Stimulated activated CD4-positive, alpha-beta T cell treated with anti-CD3 and anti-CD28 coated beads, Interleukin-12 subunit alpha, Interleukin-12 subunit beta, amount 100 ng/mL, for 4 hours (primary cell): ENCODE results near the gene IL1R1.

ENCODE experiments used
- DNase-seq: peaks from one replicate; pipeline ENCODE4 v3.0.0-alpha.2; 2020

IL1R1 gene

DNA sequence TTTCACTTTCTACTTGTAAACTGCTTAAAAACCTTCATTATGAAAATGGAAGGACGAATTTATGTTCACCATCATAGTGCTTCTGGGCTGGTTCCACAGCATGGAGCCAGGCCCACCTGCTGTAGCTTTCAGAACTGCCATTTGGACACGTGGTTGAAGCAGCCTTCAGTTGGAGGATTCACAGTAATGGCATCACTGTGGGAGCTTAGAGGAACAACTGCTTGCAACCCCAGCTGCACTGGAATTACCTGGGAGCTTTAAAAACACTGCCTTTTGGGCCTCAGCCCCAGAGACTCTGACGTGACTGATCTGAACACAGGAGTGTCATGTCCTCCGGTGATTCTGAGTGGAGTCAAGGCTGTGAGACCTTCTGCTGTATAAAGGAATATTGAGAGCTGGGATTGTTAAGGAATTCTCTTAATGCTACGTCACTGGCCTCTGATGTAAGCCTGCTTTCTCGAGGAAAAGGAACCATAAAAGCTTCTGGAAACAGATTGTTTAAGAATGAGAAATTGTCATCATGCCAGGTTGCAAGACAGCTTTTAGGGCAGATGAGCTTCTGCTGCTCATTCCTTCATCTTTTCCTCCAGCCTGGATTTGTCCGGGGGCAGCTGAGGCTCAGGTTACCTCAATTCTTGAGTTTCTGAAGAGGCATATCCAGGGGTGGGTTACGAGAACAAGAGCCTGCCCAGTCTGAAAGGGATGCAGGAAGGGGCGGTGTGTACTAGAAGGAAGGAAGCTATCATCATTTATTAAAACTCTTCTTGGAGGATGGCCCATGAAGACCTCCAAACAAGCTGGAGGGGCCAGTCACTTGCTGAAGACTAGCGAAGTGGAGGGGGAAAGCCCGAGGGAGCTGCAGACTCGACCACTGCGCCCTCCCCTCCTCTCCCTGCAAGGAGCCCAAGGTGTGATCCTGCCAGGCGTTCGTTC, 1.3 kb upstream of the IL1R1 start:
- DNase-seq = no peak

DNA sequence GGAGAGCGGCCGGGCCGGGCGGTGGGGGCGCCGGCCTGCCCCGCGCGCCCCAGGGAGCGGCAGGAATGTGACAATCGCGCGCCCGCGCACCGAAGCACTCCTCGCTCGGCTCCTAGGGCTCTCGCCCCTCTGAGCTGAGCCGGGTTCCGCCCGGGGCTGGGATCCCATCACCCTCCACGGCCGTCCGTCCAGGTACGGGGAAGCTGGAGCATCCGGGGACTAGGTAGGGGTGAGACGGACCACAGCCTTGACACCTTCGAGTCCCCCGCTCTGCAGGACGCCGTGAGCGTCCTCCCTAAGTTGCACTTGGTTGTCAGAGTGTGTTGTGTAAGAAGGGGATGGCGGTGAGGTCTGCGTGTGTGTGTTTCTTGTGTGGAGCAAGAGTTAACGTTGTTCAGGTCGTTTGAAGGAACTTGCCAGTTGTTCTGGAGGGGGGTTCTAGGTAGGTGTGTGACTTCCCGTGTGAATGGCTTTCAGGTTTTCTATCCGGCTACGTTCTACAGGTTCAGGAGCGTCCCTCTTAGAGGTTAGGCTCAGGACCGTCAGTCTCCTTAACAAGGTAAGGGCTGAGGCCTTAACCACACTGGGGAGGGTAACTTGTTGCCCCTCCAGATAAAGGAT, 393 bp downstream of the IL1R1 start:
- DNase-seq = no peak

DNA sequence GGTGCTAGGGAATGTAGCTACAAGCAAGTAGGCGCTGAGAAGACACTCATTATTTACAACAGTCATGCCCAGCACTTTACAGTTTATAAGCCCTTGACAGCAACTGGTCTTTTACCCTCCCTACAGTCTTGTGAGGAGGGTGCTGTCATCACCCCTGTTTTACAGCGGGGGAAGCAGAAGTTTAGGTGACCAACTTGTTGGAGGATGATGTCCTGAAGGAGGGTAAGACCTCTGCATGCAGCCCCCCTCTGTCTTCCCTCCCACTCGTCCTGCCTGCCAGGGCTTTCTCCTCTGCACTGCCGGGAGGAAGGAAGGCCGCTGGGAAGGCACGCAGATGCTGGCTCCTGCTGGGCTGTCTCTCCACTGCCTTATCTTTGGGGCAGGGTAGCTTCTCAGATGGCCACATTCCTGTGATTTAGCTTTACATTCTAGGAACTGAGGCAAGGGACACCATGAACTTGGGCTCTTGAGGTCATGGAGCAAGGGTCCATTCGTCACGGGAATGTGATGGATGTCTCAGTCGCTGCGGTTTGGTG, 972 bp downstream of the IL1R1 start:
- DNase-seq = no peak

DNA sequence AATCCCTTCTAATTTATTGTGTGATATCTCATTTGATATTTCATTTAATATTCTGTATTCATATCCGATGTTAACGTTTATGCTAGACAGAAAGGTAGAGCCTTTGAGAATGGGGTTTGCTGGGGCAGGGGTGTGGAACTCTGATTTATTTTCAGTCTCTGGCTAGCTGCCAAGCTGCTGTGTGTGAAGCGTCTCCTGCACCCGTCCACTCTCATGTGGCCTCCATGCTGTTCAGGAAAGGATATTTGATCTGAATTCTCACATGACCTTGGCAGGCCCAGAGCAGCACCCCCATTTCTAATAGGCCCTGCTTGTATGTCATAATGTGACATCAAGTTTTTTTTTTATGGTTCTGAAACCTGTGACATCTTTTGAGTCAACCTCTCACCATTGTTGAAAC, 1.6 kb downstream of the IL1R1 start:
- no peak for DNase-seq

DNA sequence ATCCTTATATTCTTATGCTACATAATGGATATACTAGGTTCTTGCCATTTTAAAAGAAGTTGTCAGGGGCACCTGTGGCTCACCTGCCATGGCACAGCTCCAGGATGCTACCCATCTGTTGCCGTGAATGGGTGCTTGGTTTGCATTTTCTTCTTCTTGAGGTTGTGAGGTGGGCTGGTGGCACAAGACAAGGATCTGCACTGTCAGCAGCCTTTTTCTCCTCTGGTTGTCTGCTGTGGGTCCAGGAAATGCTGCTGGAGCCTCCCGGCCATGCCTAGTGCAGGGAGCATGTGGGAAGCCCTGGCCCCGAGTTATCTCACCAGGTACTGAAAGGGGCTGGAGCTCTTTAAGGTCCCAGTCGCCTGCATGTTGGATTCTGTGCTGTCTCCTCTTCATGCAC, 2.6 kb downstream of the IL1R1 start:
- DNase-seq = no peak

DNA sequence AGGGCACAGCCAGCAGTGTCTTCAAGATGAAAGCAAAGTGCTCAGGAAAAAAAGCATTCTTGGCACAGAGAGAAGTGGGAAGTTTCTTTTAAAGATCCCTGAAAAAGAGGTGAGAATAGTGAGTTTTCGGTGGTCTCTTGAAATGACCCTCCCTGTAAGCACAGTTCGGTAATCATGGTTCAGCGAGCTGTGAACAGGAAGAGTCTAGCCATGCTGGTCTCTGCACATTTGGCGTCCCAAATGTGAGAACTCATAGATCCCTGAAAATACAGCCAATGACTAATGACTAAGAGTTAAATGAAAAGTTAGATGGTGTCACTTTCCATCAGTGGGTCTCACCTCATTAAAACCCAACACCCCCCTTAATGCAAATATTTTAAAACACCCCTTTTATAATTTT, 3.4 kb downstream of the IL1R1 start:
- DNase-seq = no peak

DNA sequence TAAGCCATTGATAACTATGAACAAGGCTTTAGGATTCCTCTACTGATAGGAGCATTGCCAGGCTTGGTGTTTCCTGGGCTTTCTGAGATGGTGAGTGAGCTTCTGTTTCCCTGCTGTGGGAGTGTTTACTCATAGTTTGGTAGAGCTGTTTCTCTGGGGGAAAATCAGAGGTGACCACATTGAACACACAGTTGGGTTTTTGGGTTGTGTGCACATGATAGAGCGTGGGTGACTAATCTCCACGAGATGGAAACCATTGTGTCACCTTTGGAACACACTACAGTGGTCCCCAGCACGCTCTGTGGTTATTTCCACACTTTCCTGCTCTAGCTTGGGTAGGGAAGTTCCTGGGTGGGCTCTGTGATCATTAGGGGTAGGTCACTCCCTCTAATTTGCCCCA, 5.4 kb downstream of the IL1R1 start:
- DNase-seq = peak; percentile 45

DNA sequence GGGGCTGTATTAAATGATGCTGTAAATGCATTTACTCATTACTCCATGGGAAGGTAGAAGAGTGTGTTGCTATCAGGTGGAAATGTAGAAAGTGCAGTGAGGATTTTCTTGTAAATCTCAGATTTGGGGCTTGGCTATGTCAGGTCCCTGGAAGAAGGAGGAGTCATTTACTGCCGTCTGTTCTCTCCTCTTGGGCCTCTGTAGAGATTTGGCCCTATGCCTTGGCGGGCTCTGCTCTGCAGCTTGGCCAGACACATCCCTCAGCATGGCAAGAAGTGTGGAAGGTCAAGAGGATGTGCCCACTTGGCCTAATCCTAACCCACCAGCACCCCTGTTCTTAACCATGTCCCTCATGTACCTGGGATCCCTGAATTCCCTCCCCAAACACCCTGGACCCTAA, 6.7 kb downstream of the IL1R1 start:
- no peak for DNase-seq

DNA sequence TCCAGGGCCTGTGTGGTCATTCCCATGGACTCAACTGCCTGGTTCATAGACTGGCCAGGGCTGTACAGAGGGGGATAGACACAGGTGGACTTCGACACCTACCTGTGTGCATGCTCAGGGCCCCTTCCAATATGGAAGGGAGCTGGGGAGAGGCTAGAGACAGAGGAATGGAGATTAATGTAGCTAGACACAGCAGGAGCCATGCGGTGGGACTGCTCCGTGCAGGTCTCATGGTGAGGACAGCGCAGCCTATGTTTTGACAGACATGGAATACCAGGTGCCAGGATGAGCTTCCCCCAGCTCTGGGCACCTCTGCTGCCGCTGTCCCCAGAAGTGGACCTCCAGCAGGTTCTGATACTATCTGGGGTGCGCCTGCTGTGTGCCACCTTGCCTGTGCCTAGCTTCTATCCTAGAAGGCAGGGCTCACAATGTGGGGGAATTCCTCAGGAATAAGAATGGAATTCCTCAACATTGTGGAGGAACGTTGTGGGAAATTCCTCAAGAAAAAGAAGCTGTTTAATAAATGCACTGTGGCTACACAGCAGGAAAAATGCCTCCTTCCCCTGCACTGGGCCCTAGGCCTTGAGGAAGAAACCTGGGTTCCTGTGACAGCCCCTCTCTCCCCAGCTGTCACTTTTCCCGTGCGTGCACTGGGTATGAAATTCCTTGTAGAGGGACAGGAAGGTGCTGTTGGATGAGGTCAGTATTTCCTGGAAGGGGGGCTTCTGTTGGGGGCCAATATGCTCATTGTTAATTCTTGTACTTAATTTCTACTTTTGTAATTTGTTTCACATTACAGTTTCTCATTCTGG, 7.3 kb downstream of the IL1R1 start:
- DNase-seq = no peak

DNA sequence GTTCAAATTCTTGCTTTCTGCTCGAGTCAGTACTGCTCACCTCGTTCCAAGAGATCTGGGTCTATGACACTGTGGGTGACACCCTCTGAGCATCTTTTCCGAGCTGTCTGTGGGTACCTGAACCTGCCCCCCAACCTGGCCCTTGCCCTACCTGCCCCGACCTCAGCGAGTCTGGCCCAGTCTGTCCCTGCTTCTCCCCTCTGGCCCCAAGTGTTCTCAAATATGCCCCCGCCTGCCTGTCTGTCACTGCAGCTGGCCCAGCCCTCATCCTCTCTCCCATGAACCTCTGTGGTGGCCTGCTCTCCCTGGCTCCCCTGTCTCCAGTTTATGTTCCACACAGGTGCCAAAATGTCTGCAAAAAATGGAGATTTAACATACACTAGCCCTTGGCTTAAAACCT, 11.8 kb downstream of the IL1R1 start:
- no peak for DNase-seq

DNA sequence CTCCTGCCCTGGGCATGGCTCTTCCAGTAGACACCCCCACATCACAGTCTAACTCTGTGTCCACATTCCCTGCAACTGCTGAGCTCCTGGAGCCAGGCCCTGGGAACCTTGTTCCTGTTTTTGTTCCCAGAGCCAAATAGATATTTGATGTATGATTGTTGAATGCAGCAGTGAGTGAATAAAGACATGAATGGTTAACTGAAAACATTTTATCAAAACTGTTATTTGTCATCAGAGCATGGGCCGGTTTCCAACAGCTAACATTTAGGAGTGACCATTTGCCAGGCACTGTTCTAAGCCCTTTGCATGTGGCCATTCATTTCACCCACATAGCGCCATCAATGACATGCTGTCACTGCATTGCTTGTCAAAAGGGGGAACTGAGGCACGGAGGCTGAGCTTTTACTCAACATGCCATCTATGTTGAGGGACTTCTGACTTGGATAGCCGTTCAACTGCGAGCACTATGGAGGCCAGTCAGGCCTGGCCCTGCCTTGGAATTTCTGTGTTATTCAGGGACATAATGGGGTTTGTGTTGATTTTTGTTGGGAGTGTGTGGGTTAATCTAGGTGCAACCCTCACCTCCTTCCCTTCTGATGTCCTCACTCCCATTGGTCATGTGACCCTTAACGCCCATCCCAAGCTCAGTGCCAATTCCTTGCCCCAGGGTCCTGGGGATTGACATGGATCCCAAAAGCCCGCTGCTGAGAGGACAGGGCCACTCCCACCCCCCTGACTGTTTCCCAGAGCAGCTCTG, 12.6 kb downstream of the IL1R1 start:
- DNase-seq = no peak

DNA sequence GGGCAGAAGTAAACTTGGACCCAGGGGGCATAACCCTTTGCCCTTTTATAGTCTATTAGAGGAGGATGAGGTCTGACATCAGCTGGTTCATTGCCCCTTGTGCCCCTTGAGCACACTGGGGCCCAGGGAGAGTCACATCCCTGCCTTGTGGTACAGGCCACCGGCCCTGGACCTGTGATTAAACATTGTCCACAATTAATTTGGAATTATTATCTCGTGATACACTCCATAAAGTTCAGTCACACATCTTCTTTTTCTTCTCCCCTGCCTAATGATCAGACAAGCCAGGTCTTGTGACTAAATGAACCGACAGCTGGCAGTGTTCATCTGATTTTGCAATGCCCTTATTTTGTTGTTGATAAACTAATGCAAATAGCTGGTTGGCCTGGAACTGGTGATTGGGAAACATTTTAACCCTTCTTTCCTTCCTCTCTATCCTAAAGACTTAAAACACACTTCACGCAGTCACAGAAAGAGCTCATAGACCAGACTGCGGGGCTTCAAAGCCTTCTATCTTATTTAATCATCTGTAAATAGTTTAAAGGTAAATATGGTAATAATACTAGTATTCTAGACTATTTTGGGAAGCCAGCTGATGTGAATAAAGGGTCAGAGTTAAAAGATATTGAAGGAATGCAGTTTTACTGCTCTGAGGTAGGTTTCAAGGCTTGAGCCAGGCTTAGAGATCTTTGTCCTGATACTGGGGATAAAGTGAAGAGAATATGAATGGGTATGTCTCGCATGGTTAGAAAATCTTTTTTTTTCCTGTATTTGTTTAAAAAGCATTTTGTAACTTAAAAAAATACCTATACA, 13.4 kb downstream of the IL1R1 start:
- no peak for DNase-seq

DNA sequence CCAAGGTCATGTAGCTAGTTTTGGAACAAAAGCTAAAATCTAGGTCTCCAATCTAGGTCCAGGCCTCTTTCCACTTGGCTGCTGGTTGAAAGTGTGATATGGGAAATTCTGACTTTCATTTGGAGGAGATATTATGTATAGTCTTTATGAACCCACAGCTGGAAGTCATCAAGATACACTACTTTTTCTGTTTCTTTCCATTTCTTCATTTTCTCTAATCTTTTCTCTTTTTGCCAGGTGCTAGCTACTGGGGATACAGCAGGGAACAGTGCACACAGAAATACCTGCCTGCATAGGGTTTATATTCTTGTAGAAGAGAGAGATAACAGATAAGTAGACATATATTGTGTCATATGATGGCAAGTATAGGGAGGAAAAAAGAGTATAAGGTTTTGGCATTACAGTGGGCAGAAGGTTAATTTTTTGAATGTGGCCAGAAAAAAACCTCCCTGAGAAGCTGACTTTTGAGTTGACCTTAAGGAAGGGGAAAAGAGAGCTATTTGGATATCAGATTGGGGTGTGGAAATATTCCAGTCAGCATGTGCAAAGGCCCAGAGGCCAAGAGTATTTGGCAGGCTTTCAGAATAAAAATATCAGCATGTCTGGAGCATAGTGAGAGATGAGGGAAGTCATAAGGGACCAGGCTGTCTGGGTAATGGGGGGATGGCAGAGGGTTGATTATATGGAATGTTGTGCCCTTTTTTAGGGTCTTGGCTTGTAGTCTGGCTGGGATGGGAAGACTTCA, 15.6 kb downstream of the IL1R1 start:
- DNase-seq = no peak

DNA sequence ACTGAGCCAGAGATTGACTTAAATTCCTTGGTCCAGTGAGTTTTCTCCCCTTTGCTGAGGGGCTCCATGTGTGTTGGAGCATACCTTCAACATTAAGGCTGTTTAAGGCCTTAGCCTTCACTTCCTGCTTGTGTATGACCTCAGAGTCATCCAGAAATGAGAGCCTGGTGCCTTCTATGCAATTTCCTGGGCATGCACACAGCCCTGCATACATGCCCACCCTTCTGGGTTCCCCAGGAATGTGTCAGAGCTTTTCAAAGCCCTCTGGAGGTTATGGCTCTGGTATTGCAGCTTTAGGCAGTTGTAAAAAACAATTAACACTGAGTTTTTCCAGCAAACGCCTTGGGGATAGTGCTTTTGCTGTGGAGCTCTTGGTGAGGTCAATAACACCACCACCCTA, 16.7 kb downstream of the IL1R1 start:
- no peak for DNase-seq

DNA sequence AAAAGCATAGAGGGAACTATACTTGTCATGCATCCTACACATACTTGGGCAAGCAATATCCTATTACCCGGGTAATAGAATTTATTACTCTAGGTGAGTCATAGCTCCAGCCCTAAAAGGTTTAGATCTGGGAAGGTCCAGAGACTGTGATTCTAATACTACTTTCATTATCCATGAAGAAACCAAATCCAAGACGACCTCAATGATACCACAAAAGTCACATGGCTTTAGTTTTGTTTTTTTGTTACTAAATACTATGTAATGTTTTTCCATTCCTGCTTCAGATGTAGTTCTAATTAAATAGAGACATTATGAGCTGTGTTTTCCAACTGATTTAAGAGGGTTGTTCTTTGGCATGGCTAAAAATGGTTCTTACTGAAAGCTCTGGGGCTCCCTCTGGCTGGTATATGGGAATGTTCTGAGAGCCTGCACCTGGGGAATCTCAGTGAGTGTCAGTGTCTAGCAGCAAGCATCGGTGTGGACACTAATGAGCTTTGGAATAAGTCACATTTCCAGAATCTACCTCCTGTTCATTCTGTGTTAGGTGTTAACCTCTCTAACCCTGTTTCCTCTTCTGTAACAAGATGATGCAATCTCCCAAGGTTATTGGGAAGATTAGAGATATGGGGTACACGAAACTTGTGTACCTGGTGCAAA, 23.8 kb downstream of the IL1R1 start:
- no peak for DNase-seq

DNA sequence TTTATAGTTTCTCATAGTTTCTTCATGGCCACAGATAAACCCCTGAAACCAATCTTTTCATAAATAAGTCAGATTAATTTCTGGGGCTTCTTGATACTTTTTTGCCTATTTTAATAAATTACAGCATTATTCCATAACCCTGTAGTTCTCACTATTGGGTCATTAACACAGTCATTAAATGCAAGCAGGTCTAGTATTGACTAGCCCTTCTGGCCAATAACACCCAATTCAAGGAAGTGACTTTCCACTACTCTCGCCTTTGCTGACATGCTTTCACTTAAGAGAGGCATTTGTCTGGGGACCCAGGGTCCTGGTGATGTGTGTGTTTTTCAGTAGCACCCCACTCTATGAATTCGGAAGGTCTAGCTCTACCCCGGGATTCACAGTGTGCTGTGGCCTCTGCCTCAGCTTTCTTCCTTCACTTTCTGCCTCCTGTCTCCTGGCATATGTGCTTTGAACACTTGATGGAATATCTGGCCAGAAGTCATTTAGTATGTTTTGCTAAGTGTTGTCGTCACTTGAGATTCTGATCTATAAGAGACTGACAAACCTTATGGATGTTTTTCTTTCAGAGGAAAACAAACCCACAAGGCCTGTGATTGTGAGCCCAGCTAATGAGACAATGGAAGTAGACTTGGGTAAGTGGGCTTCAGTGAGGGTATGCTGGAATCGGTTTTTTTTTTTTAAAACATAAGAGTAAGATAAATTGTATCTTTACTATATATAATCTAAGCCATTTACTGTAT, 25.7 kb downstream of the IL1R1 start:
- DNase-seq = no peak

DNA sequence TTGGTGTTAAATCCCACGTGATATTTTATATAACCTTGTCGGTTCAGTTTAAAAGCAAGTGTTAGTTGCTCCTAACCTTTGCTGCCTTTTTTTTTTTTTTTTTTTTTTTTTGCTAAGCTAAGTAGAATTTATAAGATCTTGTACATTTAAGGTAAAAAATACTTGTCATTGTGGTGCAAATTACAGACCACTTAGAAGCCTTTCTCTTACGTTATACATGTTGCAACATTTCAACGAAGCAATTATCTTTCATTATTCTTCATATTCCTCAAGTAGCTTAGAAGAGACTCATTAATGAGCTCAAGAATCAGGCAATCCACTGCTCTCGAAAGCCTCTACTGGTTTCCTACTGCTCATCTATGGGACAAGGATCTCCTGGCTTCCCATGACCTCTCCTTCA, 29.4 kb downstream of the IL1R1 start:
- no peak for DNase-seq

DNA sequence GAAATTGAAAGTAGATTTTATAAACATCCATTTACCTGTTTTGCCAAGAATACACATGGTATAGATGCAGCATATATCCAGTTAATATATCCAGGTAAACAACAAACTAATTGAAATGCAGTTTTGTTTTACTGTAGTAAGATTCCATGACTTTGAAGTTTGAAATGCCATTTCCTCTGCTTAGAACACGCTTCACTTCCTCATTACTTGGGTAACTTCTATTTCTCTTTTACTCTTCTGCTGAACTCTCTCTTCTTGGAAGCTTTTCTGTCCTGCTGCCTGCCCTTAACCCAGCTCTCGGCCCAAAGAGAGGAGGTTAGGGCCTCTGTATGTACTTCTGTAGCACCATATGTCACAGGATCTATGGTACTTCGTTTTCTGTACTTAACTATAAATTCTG, 30.2 kb downstream of the IL1R1 start:
- DNase-seq = no peak

DNA sequence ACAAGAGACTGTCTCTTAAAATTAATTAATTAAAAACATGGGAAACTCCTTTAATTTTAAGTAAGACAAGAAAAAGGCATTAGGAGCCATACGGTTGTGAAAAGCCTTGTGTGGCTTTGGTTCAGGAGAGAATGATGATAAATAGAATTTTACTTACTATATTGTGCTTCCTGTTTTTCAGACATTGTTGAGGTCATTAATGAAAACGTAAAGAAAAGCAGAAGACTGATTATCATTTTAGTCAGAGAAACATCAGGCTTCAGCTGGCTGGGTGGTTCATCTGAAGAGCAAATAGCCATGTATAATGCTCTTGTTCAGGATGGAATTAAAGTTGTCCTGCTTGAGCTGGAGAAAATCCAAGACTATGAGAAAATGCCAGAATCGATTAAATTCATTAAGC, 33.6 kb downstream of the IL1R1 start:
- no peak for DNase-seq
